GM19025 (cell line): ENCODE measurements around the gene ITM2B.

Source experiments
- ATAC-seq: cut with Tn5 transposase; IDR thresholded peaks from one replicate; pipeline ENCODE4 v1.9.1; 2021; ENCODE audit warnings: mild to moderate bottlenecking, low read depth, moderate library complexity; ENCODE audit not compliant: unreplicated experiment

ITM2B gene

DNA sequence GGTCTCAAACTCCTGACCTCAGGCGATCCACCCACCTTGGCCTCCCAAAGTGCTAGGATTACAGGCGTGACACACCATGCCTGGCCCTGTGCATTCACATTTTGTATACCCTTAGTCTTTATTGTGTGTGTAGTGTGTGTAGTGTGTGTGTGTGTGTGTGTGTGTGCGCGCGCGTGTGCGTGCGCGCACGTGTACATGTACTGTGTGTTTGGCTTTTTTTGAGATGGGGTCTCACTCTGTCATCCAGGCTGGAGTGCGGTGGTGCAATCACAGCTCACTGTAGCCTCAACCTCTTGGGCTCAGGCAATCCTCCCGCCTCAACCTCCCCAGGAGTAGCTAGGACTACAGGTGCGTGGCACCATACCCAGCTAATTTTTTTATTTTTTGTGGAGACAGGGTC, 22.1 kb downstream of the ITM2B start:
- no peak for ATAC-seq

DNA sequence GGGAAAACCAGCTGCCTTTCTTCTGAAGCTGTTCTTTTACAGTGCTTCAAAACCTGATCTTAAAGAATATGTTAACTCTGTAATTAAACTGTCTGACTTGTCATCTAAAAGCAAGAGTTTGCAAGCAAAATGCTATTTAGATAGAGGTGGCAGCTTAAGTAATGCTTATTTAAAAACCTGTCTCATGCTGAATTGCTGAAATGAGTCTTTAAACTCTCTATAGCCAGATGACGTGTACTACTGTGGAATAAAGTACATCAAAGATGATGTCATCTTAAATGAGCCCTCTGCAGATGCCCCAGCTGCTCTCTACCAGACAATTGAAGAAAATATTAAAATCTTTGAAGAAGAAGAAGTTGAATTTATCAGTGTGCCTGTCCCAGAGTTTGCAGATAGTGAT, 22.9 kb downstream of the ITM2B start:
- no peak for ATAC-seq

DNA sequence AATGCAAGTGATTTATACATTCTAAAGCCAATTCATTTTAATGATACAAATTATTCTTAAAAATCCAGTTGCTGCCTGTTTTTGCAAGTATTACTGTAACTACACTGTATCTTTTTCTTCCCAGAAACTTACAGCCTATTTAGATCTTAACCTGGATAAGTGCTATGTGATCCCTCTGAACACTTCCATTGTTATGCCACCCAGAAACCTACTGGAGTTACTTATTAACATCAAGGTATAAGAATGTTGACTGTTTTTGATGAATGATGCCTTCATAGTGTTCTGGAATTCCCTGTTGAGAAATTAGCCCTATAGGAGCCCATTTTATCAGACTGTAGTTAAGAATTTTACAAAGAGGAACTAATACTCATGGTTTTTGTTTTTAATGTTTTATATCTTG, 25.0 kb downstream of the ITM2B start:
- no peak for ATAC-seq

DNA sequence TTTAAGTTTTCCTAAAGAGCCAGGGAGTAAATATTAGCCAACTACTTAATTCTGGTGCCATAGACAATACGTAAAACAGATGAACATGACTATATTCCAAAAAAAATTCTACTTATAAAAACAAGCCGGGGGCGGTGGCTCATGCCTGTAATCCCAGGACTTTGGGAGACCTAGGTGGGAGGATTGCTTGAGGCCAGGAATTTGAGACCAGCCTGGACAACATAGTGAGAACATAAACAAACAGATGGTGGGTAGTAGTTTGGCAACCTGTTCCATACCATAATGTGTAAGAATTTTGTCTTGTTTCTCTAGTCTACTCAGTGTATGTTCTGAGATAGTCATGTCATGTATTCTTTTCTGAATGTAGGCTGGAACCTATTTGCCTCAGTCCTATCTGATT, 25.4 kb downstream of the ITM2B start:
- no peak for ATAC-seq

DNA sequence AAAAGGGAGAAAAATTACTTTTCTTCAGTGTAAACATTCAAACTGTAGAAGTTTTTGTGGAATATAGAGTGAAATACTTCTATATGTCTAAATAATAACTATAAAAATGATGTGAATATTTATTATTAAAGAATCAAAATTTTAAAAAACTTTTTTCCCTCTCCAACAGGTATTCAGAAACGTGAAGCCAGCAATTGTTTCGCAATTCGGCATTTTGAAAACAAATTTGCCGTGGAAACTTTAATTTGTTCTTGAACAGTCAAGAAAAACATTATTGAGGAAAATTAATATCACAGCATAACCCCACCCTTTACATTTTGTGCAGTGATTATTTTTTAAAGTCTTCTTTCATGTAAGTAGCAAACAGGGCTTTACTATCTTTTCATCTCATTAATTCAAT, 28.0 kb downstream of the ITM2B start:
- ATAC-seq, result no peak

DNA sequence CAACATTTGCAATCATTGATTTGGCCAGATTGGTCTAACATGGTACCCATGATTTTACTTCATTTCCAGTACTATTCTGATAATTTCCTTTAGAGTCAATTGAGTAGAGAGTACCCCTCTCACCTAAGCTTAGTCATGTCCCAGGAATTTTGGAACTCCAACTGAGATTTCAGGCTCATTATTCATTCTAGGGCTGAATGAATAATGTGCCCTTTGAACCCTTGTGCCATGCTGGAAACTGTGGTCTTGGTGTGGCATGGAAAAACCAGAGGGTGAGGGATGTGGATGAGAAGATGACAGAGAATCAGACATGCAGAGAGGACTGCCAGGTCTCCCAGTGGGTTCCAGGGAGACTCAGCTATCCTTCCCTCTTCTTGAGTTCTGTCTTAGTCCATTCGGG, 30.2 kb downstream of the ITM2B start:
- ATAC-seq, result no peak

DNA sequence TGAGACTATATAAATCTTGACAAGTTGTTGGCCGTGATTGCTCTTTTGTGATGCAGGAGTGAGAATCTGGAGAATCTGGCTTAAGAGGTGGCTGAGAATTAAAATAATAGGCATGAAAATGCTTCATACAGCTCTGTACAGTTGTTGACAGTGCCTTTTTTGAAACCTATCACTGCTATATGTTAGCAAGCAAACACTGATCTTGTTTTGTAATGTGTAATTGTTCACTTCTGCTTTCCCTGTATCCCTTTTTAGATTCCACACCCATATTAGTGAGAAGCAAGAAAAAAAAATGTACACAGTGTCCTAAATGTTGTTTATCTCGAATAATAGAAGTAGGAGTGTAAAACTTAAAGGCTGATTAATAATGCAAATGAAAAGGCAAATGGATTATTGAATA, 31.1 kb downstream of the ITM2B start:
- ATAC-seq, result no peak

DNA sequence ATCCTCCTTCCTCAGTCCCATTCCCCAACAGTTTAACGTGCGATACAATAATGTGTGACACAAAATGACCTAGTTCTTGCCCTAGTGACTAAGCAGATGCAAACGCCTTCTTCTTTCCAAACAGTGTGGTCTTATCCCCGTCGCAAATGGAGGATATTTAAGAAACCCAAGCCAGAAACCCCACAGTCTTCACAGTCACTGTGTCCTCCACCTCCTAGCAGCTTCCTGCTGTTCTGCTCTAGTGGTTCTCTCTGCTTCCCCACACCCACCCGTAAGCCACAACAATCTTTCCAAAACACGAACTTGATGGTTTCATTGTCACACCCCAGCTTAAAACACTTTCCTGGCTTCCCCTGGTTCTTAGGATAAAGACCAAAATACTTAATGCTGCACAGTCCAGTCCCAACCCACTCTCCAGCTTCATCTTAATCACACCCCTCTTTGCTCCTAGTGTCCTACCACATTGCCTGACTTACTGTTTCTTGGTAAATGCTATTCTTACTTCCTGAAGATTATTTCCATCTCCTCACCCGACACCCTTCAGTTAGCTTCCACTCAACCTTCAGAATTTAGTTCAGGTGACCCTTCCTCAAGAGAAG, 32.3 kb downstream of the ITM2B start:
- no peak for ATAC-seq

DNA sequence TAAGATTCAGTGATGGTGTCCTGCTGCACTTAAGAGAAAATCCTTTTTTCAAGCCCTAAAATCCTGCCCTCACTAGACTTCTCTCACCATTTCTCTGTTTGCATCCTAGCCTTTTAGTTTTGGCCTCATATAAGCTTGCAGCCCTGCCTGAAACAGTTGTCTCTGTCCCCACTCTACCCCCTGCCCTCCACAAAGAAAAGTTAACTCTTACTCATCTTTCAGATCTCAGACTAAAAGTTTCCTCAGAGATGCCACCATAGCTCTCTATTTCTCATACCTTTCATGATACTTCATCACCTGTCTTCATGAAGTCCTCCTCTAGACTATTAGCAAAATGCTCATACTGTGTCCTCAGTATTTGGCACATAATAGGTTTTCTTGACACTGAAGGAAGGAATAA, 33.1 kb downstream of the ITM2B start:
- no peak for ATAC-seq

DNA sequence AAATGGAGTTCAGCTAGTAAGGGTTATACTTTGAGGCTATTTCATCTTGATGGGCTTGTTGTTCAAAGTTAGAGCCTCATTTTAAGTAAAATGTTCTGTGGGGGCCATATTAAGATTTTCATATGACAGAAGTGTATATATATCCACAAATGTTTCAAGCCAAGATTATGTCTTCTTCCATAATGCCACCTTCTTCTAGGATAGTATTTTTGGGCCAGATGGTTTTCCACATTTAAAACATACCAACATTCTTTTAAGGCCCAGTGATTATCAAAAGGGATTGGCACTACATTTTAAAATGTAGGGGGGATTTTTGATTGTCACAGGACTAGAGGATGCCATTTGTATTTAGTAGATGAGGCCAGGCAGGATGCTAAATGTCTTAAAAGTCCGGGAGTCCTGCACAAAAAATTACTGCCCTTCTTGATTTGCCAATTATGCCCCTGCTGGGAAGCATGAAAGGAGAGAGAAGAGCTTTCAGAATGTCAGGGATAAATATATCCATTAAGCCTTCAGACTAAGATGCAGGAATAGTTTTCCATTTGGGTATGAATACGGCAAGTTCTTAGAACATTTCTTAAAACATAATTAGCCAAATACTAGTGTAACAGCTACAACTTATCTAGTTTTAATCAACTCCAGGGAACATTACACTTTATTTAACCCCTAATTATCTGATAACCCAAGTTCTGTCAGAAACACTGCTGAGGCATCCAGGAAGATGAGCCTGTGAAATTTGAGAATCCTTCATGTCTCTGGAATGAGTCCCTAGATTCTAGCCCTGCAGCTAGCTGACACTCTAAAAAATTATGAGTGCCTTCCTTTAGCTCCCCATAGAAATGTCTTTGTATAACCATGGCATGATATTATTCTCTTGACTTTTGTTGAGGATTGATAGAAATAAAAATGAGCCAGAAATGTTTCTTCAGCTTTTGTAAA, 34.0 kb downstream of the ITM2B start:
- ATAC-seq, result no peak

DNA sequence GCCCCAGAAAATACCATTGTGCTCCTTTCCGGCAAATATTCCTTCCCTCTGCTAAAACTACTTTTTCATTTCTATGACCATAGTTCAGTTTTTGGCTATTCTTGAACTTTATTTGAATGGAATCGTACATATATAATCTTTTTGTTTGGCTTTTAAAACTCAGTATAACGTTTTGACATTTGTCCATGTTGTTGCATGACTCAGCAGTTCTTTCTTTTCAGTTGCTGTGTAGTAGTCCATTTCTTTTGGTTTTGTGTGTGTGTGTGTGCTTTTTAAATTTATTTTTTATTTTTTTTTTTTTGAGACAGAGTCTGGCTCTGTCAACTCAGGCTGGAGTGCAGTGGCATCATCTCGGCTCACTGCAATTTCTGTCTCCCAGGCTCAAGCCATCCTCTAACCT, 35.0 kb downstream of the ITM2B start:
- no peak for ATAC-seq

DNA sequence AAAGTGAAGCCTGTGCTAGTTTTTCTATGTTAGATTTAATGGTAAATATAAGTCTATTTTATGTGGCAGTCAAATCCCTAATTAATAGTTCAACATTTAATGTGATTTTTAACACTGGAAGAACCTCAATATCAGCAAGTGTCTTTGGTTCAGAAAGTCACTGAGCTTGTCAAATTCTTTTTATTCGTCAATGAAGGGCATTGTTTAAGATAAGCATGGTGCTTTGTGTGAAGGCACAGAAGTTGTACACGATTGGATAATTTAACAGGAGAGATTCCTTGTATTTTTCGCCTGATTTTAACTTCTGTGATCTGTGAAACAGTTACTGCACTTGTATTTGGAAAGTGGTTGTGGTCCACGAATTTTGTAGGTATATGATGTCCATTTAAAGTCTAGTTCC, 40.3 kb downstream of the ITM2B start:
- no peak for ATAC-seq

DNA sequence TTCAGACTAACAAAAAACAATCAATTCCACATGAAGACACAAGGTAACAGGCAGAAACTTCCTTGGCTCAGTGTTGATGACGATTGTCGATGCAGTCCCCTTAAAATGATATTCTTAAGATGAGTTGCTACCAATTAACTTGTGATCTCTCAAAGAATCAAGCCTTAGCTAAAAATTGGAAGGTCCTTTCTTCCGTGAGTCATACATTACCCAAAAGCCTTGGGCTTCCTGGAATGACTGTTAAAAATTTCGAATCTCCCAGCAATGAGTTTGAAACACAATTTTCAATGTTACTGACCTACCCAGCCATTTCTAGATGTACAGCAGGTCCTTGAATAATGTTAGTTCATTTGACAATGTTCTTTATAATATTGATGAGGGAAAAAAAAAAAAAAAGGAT, 42.5 kb downstream of the ITM2B start:
- no peak for ATAC-seq

DNA sequence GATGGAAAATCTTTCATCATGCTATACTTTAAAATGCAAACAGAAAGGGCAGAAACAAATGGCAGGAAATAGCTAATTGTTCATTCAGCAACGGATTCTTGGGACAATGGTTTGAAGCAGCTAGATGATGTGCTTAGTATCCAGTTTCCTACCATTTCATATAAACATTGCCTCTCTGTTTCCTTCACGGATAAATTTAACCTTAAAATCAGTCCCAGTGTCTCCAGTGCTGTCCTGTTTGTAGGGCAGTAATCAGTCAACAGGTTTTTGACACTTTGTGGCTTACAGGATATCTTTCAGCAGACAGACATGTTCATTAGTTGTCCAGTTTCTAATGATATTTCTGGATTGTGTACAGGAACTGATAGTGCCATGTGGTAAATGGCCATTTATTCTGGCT, 45.8 kb downstream of the ITM2B start:
- ATAC-seq, result no peak

DNA sequence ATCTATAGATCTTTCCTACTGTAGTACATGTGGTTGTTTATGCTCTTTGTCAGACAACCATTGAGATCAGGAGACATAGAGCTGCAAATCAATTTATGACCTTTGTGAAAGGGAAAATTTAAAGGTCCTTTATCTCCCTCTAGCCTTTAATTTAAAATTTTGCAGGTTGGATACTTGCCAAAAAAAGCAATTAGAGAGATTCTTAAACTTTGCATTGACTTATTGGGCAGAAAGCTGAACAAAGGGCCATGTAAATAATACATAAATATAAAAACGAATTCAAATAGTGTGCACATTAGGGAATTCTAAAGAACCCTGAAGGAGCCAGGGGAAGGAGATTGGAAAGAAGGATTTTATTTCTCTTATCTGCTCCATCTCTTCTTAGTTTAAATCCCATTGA, 48.5 kb downstream of the ITM2B start:
- ATAC-seq, result no peak

DNA sequence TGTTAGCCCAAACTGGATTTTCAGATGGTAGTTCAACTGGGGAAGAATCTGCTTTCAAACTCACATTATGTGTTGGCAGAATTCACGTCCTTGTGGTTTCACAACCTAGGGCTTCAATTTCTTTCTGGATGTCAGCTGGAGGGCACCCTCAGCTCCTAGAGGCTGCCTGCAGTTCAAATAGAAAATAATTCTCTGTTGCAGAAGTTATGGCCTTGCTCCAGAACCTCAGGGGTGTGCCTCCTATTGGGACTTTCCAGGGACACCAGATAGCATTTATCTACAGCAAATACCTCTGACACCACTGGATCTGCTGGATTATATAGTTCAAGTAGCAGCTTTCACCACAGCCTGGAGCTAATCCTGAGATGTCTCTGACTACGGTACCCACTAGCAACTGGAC, 58.7 kb downstream of the ITM2B start:
- ATAC-seq, result no peak

DNA sequence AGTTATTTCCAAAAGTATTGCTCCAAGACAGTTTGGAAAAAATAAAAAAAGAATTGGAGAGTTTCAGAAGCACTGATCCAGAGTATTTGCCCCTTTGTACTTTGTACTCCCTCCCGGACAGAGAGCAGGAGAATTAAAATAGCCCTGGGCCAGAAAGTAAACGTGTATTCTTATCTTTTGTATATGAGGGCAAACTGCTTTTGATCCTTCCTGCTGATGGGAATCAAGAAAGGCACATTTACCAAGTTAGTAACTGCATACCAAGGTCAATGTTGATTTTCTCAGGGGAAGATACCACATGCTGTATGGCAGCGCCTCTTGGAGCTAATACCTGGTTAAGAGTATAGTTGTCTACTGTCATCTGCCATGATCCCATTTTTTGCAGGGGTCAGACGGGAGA, 59.6 kb downstream of the ITM2B start:
- no peak for ATAC-seq

DNA sequence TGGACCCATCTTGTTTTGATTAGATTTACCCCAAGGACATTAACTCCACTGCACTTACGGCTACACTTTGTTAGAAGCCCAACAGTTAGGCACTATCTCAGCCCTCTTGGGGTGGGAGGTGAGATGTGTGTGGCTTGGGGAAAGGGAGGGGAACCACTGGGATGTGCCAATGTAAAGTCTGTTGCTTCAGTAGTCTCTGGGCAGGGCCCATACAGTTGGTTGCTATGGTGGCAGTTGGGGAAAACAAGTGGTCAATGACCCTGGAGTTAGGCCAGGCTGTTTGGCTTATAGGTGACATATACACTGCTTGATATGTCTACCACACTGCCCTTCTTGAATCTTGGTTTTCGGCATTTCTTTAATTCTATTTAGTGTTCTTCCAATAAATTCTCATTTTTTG, 61.6 kb downstream of the ITM2B start:
- no peak for ATAC-seq

DNA sequence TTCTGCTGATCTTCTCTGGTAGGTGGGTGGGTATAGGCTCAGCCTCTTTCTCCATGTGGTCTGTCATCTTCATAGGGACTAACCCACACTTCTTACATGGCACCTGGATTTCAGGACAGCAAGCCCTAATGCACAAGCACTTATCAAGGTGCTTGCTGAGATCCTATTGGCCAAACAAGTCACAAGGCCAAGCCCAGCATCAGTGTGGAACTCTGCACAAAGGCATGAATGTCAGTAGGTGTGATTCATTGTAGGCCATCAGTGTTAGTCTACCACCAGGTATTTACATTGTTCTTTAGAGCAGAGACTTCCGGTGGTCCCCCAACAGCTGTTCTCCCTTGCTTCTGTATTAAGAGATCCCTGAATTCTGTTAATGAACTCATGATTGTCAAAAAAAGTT, 62.3 kb downstream of the ITM2B start:
- no peak for ATAC-seq

DNA sequence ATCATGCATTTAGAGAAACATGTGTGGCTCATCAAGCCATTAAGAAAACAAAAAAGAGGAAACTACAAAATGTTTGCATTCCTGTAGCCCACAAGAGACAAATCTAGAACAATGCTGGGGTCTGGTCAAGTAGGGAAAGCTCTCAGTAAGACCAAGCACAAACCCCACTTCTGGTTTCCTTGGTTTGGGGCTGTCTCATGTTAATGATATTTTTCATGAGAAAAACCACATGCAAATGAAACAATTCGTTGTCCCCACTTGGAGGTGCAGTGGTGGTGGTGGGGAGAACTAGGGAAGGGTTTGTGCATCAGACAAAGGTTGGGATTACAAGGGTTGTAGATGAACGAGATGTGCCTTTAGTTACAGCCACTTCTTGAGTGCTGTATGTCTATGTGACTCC, 63.5 kb downstream of the ITM2B start:
- no peak for ATAC-seq

DNA sequence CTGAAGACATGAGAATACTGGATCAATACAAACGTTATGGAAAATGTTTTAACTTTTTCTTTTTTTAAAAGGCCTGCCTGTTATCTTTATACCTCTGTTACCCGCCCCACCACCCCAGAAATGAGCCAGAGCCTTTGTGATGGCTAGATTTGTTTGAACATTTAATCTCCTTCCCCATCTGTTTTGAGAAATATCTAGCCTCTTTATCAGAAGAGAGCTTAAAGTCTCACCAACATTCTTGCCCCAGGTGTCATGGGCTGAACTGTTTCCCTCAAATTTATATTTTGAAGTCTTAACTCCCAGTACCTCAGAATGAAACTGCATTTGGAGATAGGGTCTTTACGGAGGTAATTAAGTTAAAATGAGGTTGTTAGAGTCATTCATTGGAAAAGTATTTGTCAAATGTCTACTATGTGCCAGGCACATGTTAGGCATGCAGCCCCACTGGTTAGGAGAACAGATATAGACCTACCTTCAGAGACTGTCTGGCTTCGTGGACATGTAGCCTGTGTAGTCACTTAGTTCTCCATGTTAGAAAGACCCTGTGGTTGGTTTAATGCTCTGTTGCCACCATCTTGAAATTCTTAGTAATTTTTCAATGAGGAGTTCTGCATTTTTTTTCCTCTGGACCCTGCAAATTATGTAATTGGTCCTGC, 64.3 kb downstream of the ITM2B start:
- ATAC-seq, result no peak

DNA sequence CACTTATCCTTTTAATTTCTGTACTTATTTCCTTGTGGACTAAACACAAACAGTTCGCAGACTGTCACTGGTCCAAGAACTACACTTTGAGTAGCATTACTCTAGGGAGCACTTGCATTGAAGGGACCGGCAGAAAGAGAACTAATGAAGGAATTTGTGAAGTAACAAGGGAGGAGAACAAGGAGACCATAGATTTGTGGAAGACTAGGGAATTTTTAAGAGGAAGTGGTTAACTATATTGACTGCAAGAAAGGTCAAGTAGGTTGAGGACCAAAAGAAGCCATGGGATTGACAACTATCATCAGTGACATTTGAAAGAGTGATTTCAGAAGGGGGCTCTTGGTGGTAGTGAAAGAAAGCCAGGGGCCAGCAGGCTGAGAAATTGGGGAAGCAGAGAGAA, 66.6 kb downstream of the ITM2B start:
- no peak for ATAC-seq
